Measurements from ENCODE around the gene TBC1D16. TPM values are rescaled to one million over a fixed set of nuclear protein-coding genes. Genes with fewer than 3 reads are reported as not detected.

The TBC1D16 gene
- total RNA-seq, 3 donors from 2014 or later (not counting 1 experiment from before 2014, with no cell fraction given) = 0.49 to 1.00 (median 0.65) TPM

- H3K36me3 ChIP-seq (ENCODE audit: control insufficient read depth, insufficient read depth, low read length) = no peaks in the 10 kb centered on the region
- Mint-ChIP-seq H3K4me3 (no peak overlapping the region), H3K4me1 (peaks cover 8 to 14% of the 10 kb centered on the region in 2 donors), H3K27ac (no peak overlapping the region), H3K9me3 (no peaks in the 10 kb centered on the region), H3K36me3 (no peaks in the 10 kb centered on the region), H3K27me3 (ENCODE audit: low read depth in 2 of 2) (no peaks in the 10 kb centered on the region)
- ATAC-seq (no peak), DNase-seq (no peak)
- intact Hi-C loops (cut with micrococcal nuclease) = no loop called here
- no peaks in the 10 kb centered on the region for H3K9me3 ChIP-seq (ENCODE audit: control insufficient read depth, insufficient read depth, low read length)
- no peak for TF ChIP-seq CTCF (IDR thresholded peaks at IDR 0.05)
- no peak overlapping the region for H3K4me3 ChIP-seq (ENCODE audit: low read length)
- no peaks in the 10 kb centered on the region for H3K27me3 ChIP-seq (ENCODE audit: control insufficient read depth, insufficient read depth, low read length)
- 89% methylated on average over 29 of the region's 30 CpGs for WGBS (ENCODE audit: insufficient coverage)
- H3K4me1 ChIP-seq (ENCODE audit: control insufficient read depth, insufficient read depth, low read length) = peaks cover 17% of the 10 kb centered on the region
- no peak overlapping the region for H3K27ac ChIP-seq (ENCODE audit: low read length)
Measured at GRCh38 chr17:80006811-80007752, 28.6 kb downstream of the TBC1D16 start.

GRCh38 chr17:80006339-80006720 is 29.3 kb downstream of the TBC1D16 start:
- peaks cover 17% of the 10 kb centered on the region for H3K4me1 ChIP-seq (ENCODE audit: control insufficient read depth, insufficient read depth, low read length)
- no peak overlapping the region for H3K4me3 Mint-ChIP-seq
- H3K27ac ChIP-seq (ENCODE audit: low read length) = no peak overlapping the region
- no peak overlapping the region for H3K4me3 ChIP-seq (ENCODE audit: low read length)
- H3K27me3 ChIP-seq (ENCODE audit: control insufficient read depth, insufficient read depth, low read length) = no peaks in the 10 kb centered on the region
- H3K36me3 Mint-ChIP-seq = no peaks in the 10 kb centered on the region
- intact Hi-C loops (cut with micrococcal nuclease) = no loop called here
- 81% methylated on average over 8 of the region's 8 CpGs for WGBS (ENCODE audit: insufficient coverage)
- H3K27ac Mint-ChIP-seq = peak overlapping the region in 1 of 2 donors; percentile 37
- no peaks in the 10 kb centered on the region for H3K9me3 Mint-ChIP-seq
- DNase-seq = no peak
- H3K4me1 Mint-ChIP-seq = peaks cover 8 to 14% of the 10 kb centered on the region in 2 donors
- no peaks in the 10 kb centered on the region for H3K9me3 ChIP-seq (ENCODE audit: control insufficient read depth, insufficient read depth, low read length)
- no peaks in the 10 kb centered on the region for H3K27me3 Mint-ChIP-seq (ENCODE audit: low read depth in 2 of 2)
- no peak for ATAC-seq
- no peaks in the 10 kb centered on the region for H3K36me3 ChIP-seq (ENCODE audit: control insufficient read depth, insufficient read depth, low read length)
- TF ChIP-seq CTCF (IDR thresholded peaks at IDR 0.05) = no peak

- Mint-ChIP-seq H3K27ac (peak overlapping the region in 1 of 2 donors; percentile 37), H3K4me1 (peaks cover 8 to 14% of the 10 kb centered on the region in 2 donors), H3K9me3 (no peaks in the 10 kb centered on the region), H3K36me3 (no peaks in the 10 kb centered on the region), H3K4me3 (no peak overlapping the region), H3K27me3 (ENCODE audit: low read depth in 2 of 2) (no peaks in the 10 kb centered on the region)
- intact Hi-C loops (cut with micrococcal nuclease) = no loop called here
- DNase-seq (peak; percentile 51 to 83), ATAC-seq (peak; percentile 71 to 85 (median 80))
- 52% methylated on average over 37 of the region's 37 CpGs for WGBS (ENCODE audit: insufficient coverage)
- H3K27ac ChIP-seq (ENCODE audit: low read length) = no peak overlapping the region
- H3K36me3 ChIP-seq (ENCODE audit: control insufficient read depth, insufficient read depth, low read length) = no peaks in the 10 kb centered on the region
- peak; percentile 99 for TF ChIP-seq CTCF (IDR thresholded peaks at IDR 0.05)
- no peak overlapping the region for H3K4me3 ChIP-seq (ENCODE audit: low read length)
- no peaks in the 10 kb centered on the region for H3K27me3 ChIP-seq (ENCODE audit: control insufficient read depth, insufficient read depth, low read length)
- no peaks in the 10 kb centered on the region for H3K9me3 ChIP-seq (ENCODE audit: control insufficient read depth, insufficient read depth, low read length)
- peaks cover 17% of the 10 kb centered on the region for H3K4me1 ChIP-seq (ENCODE audit: control insufficient read depth, insufficient read depth, low read length)
Measured at GRCh38 chr17:80005360-80006338, 30.0 kb downstream of the TBC1D16 start.
